Measurements from ENCODE around the gene MBIP.

Gene MBIP

GRCh38 chr14:36260970-36261640 is 59.3 kb downstream of the MBIP start:
- no peak for DNase-seq

GRCh38 chr14:36258241-36258640 is 62.2 kb downstream of the MBIP start:
- no peak for DNase-seq

- no peak for DNase-seq
Measured at GRCh38 chr14:36256126-36256801, 64.2 kb downstream of the MBIP start.

- DNase-seq: no peak
Measured at GRCh38 chr14:36254020-36254624, 66.3 kb downstream of the MBIP start.
